ENCODE results near the gene ZC2HC1C. TPM values are rescaled to one million over a fixed set of nuclear protein-coding genes. Genes with fewer than 3 reads are reported as not detected.

ZC2HC1C gene
- polyA plus RNA-seq, 1 donor (not counting 4 experiments of a cell fraction or from before 2014, with no cell fraction given), result 0.68 TPM

GRCh38 chr14:75041613-75042012, 27.8 kb upstream of the ZC2HC1C start:
- Histone ChIP-seq H3K9me3 (ENCODE audit: control insufficient read depth, low read depth, low read length) (no peaks in the 10 kb centered on the region), H3K36me3 (ENCODE audit: control insufficient read depth in 2 of 2, extremely low read depth in 1 of 2, insufficient read depth in 2 of 2, low read length in 2 of 2) (peaks cover 1 to 3% of the 10 kb centered on the region in 2 experiments), H3K27me3 (ENCODE audit: control insufficient read depth, extremely low read depth, insufficient read depth, low read length) (no peaks in the 10 kb centered on the region), H3K9ac (ENCODE audit: control insufficient read depth, extremely low read depth, insufficient read depth, low read length) (no peak overlapping the region), H3K4me3 (ENCODE audit: control insufficient read depth in 2 of 3, extremely low read depth in 1 of 3, insufficient read depth in 2 of 3, low read depth in 1 of 3, low read length in 3 of 3) (no peak overlapping the region), H3K79me2 (ENCODE audit: control insufficient read depth, insufficient read depth, low read length) (no peaks in the 10 kb centered on the region), H4K20me1 (ENCODE audit: control insufficient read depth, extremely low read depth, insufficient read depth, low read length) (no peaks in the 10 kb centered on the region), H2AFZ (ENCODE audit: control insufficient read depth, low read length) (no peak overlapping the region), H3K9me1 (ENCODE audit: control insufficient read depth, extremely low read depth, insufficient read depth, low read length) (no peaks in the 10 kb centered on the region), H3K27ac (ENCODE audit: control insufficient read depth, insufficient read depth, low read length) (peak overlapping the region; percentile 27), H3K4me1 (ENCODE audit: control insufficient read depth, extremely low read depth, insufficient read depth, low read length) (peaks cover 22% of the 10 kb centered on the region), H3K4me2 (ENCODE audit: control insufficient read depth, extremely low read depth, insufficient read depth, low read depth, low read length) (peak overlapping the region; percentile 42)
- dilution Hi-C loops (cut with MboI; ENCODE audit: extremely low pct_ligation_motif_present, low sequenced_read_pairs), result no loop called here
- DNase-seq (ENCODE audit: low read depth, low spot score), result no peak
- TF ChIP-seq EZH2 (IDR thresholded peaks at IDR 0.05; ENCODE audit: low read length), result no peak
- TF ChIP-seq CTCF (optimal IDR thresholded peaks at IDR 0.05 in 1 of 3, IDR thresholded peaks at IDR 0.05 in 1 of 3, conservative IDR thresholded peaks at IDR 0.05 in 1 of 3; ENCODE audit: extremely low read depth in 1 of 3, insufficient read depth in 2 of 3, low read length in 3 of 3), result no peak
- peak; percentile 76 for FAIRE-seq

GRCh38 chr14:75042035-75042434, 27.4 kb upstream of the ZC2HC1C start:
- TF ChIP-seq EZH2 (IDR thresholded peaks at IDR 0.05; ENCODE audit: low read length), result no peak
- TF ChIP-seq CTCF (optimal IDR thresholded peaks at IDR 0.05 in 1 of 3, IDR thresholded peaks at IDR 0.05 in 1 of 3, conservative IDR thresholded peaks at IDR 0.05 in 1 of 3; ENCODE audit: extremely low read depth in 1 of 3, insufficient read depth in 2 of 3, low read length in 3 of 3), result no peak
- Histone ChIP-seq H3K4me2 (ENCODE audit: control insufficient read depth, extremely low read depth, insufficient read depth, low read depth, low read length) (peak overlapping the region; percentile 42), H3K4me1 (ENCODE audit: control insufficient read depth, extremely low read depth, insufficient read depth, low read length) (peaks cover 22% of the 10 kb centered on the region), H3K79me2 (ENCODE audit: control insufficient read depth, insufficient read depth, low read length) (no peaks in the 10 kb centered on the region), H3K9me1 (ENCODE audit: control insufficient read depth, extremely low read depth, insufficient read depth, low read length) (no peaks in the 10 kb centered on the region), H3K9ac (ENCODE audit: control insufficient read depth, extremely low read depth, insufficient read depth, low read length) (no peak overlapping the region), H4K20me1 (ENCODE audit: control insufficient read depth, extremely low read depth, insufficient read depth, low read length) (no peaks in the 10 kb centered on the region), H3K27me3 (ENCODE audit: control insufficient read depth, extremely low read depth, insufficient read depth, low read length) (no peaks in the 10 kb centered on the region), H2AFZ (ENCODE audit: control insufficient read depth, low read length) (peak overlapping the region; percentile 61), H3K36me3 (ENCODE audit: control insufficient read depth in 2 of 2, extremely low read depth in 1 of 2, insufficient read depth in 2 of 2, low read length in 2 of 2) (peaks cover 0 to 3% of the 10 kb centered on the region in 2 experiments), H3K27ac (ENCODE audit: control insufficient read depth, insufficient read depth, low read length) (peak overlapping the region; percentile 27), H3K4me3 (ENCODE audit: control insufficient read depth in 2 of 3, extremely low read depth in 1 of 3, insufficient read depth in 2 of 3, low read depth in 1 of 3, low read length in 3 of 3) (peak overlapping the region in 1 of 3 experiments; percentile 2), H3K9me3 (ENCODE audit: control insufficient read depth, low read depth, low read length) (no peaks in the 10 kb centered on the region)
- DNase-seq (ENCODE audit: low read depth, low spot score) (no peak), FAIRE-seq (no peak)
- dilution Hi-C loops (cut with MboI; ENCODE audit: extremely low pct_ligation_motif_present, low sequenced_read_pairs), result no loop called here
